ENCODE results near the gene NCOA1. TPM values are rescaled to one million over a fixed set of nuclear protein-coding genes. Genes with fewer than 3 reads are reported as not detected.
"Not testable (repeated sequence)": the region's sequence is repeated elsewhere in the genome, so short reads cannot be mapped to it uniquely, and the experiment has no call there.

NCOA1 gene
- polyA plus RNA-seq, 1 donor from 2014 or later: 23.0 TPM

DNA sequence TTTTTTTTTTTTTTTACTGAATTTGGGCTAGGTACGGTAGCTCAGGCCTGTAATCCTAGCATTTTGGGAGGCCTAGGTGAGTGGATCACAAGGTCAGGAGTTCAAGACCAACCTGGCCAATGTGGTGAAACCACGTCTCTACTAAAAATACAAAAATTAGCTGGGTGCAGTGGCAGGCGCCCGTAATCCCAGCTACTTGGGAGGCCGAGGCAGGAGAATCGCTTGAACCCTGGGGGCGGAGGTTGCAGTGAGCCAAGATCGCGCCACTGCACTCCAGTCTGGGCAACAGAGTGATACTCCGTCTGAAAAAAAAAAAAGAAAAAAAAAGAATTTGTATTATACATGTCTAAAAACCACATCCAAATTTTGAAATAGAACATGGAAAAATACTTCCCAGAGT is 78.5 kb downstream of the NCOA1 start:
- not testable (repeated sequence) for H3K27me3 ChIP-seq (ENCODE audit: insufficient read depth, low read depth, low read length); H3K4me2 ChIP-seq (ENCODE audit: low read length); H3K9me3 ChIP-seq (ENCODE audit: low read length); H3F3A ChIP-seq (ENCODE audit: insufficient read depth, low read length, poor library complexity, severe bottlenecking); H3K9ac ChIP-seq (ENCODE audit: low read length); H4K20me1 ChIP-seq (ENCODE audit: insufficient read depth); H3K9me2 ChIP-seq (ENCODE audit: insufficient read depth, low read length); H2AFZ ChIP-seq (ENCODE audit: low read depth, low read length); H3K4me3 ChIP-seq (ENCODE audit: low read length); H3K79me2 ChIP-seq (replicated peaks; ENCODE audit: insufficient read depth, low read length); H3K27ac ChIP-seq (ENCODE audit: low read length)
- peaks cover 16% of the 10 kb centered on the region for H3K36me3 ChIP-seq (ENCODE audit: insufficient read depth, low read length)

DNA sequence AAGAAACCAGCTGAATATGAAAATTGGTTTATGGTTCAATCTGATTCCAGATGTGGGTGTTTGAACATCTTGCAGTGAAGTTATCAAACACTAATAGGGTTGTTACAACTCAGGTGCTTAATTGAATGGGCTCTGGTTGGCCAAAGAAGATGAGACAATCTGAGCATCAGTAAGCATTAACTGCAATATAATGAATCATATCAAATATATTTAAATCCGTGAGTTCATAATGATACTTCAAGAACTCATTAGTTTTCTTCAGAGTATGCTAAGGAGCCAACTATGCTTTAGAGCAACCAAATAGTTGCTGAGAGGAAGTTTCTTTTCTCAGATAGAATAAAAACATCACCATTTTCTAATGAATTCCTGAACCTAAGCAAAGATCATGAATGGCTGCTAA is 79.2 kb downstream of the NCOA1 start:
- Histone ChIP-seq H3K79me2 (replicated peaks; ENCODE audit: insufficient read depth, low read length) (no peaks in the 10 kb centered on the region), H3F3A (ENCODE audit: insufficient read depth, low read length, poor library complexity, severe bottlenecking) (no peaks in the 10 kb centered on the region), H3K27me3 (ENCODE audit: insufficient read depth, low read depth, low read length) (no peaks in the 10 kb centered on the region), H2AFZ (ENCODE audit: low read depth, low read length) (no peak overlapping the region), H3K27ac (ENCODE audit: low read length) (no peak overlapping the region), H3K9me3 (ENCODE audit: low read length) (no peaks in the 10 kb centered on the region), H4K20me1 (ENCODE audit: insufficient read depth) (no peaks in the 10 kb centered on the region), H3K4me2 (ENCODE audit: low read length) (no peak overlapping the region), H3K9me2 (ENCODE audit: insufficient read depth, low read length) (no peaks in the 10 kb centered on the region), H3K4me3 (ENCODE audit: low read length) (no peak overlapping the region), H3K36me3 (ENCODE audit: insufficient read depth, low read length) (peaks cover 16% of the 10 kb centered on the region), H3K9ac (ENCODE audit: low read length) (no peak overlapping the region)
- TF ChIP-seq, protein P1, sequence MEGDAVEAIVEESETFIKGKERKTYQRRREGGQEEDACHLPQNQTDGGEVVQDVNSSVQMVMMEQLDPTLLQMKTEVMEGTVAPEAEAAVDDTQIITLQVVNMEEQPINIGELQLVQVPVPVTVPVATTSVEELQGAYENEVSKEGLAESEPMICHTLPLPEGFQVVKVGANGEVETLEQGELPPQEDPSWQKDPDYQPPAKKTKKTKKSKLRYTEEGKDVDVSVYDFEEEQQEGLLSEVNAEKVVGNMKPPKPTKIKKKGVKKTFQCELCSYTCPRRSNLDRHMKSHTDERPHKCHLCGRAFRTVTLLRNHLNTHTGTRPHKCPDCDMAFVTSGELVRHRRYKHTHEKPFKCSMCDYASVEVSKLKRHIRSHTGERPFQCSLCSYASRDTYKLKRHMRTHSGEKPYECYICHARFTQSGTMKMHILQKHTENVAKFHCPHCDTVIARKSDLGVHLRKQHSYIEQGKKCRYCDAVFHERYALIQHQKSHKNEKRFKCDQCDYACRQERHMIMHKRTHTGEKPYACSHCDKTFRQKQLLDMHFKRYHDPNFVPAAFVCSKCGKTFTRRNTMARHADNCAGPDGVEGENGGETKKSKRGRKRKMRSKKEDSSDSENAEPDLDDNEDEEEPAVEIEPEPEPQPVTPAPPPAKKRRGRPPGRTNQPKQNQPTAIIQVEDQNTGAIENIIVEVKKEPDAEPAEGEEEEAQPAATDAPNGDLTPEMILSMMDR (IDR thresholded peaks at IDR 0.05; ENCODE audit: poor library complexity, severe bottlenecking): no peak
- TF ChIP-seq EP300 (conservative IDR thresholded peaks at IDR 0.05; ENCODE audit: poor library complexity, severe bottlenecking): no peak
- TF ChIP-seq, protein P2, sequence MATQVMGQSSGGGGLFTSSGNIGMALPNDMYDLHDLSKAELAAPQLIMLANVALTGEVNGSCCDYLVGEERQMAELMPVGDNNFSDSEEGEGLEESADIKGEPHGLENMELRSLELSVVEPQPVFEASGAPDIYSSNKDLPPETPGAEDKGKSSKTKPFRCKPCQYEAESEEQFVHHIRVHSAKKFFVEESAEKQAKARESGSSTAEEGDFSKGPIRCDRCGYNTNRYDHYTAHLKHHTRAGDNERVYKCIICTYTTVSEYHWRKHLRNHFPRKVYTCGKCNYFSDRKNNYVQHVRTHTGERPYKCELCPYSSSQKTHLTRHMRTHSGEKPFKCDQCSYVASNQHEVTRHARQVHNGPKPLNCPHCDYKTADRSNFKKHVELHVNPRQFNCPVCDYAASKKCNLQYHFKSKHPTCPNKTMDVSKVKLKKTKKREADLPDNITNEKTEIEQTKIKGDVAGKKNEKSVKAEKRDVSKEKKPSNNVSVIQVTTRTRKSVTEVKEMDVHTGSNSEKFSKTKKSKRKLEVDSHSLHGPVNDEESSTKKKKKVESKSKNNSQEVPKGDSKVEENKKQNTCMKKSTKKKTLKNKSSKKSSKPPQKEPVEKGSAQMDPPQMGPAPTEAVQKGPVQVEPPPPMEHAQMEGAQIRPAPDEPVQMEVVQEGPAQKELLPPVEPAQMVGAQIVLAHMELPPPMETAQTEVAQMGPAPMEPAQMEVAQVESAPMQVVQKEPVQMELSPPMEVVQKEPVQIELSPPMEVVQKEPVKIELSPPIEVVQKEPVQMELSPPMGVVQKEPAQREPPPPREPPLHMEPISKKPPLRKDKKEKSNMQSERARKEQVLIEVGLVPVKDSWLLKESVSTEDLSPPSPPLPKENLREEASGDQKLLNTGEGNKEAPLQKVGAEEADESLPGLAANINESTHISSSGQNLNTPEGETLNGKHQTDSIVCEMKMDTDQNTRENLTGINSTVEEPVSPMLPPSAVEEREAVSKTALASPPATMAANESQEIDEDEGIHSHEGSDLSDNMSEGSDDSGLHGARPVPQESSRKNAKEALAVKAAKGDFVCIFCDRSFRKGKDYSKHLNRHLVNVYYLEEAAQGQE (IDR thresholded peaks at IDR 0.05; ENCODE audit: borderline replicate concordance): no peak
- TF ChIP-seq TAF1 (IDR thresholded peaks at IDR 0.05; ENCODE audit: low read depth): no peak
- TF ChIP-seq SMC3 (conservative IDR thresholded peaks at IDR 0.05; ENCODE audit: poor library complexity): no peak
- TF ChIP-seq POLR2AphosphoS5 (IDR thresholded peaks at IDR 0.05): no peak
- TF ChIP-seq EZH2 (IDR thresholded peaks at IDR 0.05; ENCODE audit: borderline replicate concordance, insufficient read depth, low read length, poor library complexity, severe bottlenecking): no peak
- no peak for TF ChIP-seq RAD21 (conservative IDR thresholded peaks at IDR 0.05)
- no peak for TF ChIP-seq MXI1 (conservative IDR thresholded peaks at IDR 0.05; ENCODE audit: poor library complexity, severe bottlenecking)

DNA sequence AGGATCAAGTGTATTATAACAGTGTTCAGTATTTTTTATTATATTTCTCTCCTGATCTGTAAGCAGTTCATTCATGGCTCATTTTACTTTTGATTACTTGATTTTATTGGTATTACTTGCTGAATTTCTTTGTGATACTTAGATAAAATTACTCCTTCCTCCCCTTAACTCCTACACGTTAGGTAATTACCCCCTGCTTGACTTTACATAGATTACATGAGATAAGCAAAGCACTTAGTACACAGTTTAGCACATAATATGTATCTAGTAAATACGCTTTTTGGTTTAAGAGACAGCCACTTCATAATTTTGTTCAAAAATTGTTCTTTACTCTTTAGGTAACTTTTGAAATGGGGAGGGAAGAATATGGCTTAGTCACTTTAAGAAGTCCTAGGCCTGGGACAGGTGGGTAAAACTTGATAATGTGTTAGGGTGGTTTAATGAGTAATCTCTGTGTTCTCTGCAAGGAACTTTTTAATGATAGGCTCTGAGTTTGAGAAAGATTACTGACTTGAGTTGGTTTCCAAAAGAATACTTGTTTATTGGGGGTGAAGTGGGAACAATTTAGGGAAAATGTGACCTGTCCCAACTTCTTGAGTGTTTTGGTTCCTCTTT is 80.9 kb downstream of the NCOA1 start:
- H3K9me3 ChIP-seq (ENCODE audit: low read length): no peaks in the 10 kb centered on the region
- no peaks in the 10 kb centered on the region for H4K20me1 ChIP-seq (ENCODE audit: insufficient read depth)
- peaks cover 5% of the 10 kb centered on the region for H3K36me3 ChIP-seq (ENCODE audit: insufficient read depth, low read length)
- H3K9me2 ChIP-seq (ENCODE audit: insufficient read depth, low read length): no peaks in the 10 kb centered on the region
- no peaks in the 10 kb centered on the region for H3K79me2 ChIP-seq (replicated peaks; ENCODE audit: insufficient read depth, low read length)
- H3F3A ChIP-seq (ENCODE audit: insufficient read depth, low read length, poor library complexity, severe bottlenecking): no peaks in the 10 kb centered on the region
- H3K4me3 ChIP-seq (ENCODE audit: low read length): no peak overlapping the region
- H3K27ac ChIP-seq (ENCODE audit: low read length): no peak overlapping the region
- H3K9ac ChIP-seq (ENCODE audit: low read length): no peak overlapping the region
- no peaks in the 10 kb centered on the region for H3K27me3 ChIP-seq (ENCODE audit: insufficient read depth, low read depth, low read length)
- no peak for TF ChIP-seq SMC3 (conservative IDR thresholded peaks at IDR 0.05; ENCODE audit: poor library complexity)
- TF ChIP-seq EP300 (conservative IDR thresholded peaks at IDR 0.05; ENCODE audit: poor library complexity, severe bottlenecking): no peak
- TF ChIP-seq MXI1 (conservative IDR thresholded peaks at IDR 0.05; ENCODE audit: poor library complexity, severe bottlenecking): no peak
- TF ChIP-seq RAD21 (conservative IDR thresholded peaks at IDR 0.05): no peak
- no peak for TF ChIP-seq POLR2AphosphoS5 (IDR thresholded peaks at IDR 0.05)
- TF ChIP-seq, protein P1 (IDR thresholded peaks at IDR 0.05; ENCODE audit: poor library complexity, severe bottlenecking): no peak
- TF ChIP-seq TAF1 (IDR thresholded peaks at IDR 0.05; ENCODE audit: low read depth): no peak
- TF ChIP-seq, protein P2 (IDR thresholded peaks at IDR 0.05; ENCODE audit: borderline replicate concordance): no peak
- TF ChIP-seq EZH2 (IDR thresholded peaks at IDR 0.05; ENCODE audit: borderline replicate concordance, insufficient read depth, low read length, poor library complexity, severe bottlenecking): no peak
- H2AFZ ChIP-seq (ENCODE audit: low read depth, low read length): no peak overlapping the region
- H3K4me2 ChIP-seq (ENCODE audit: low read length): no peak overlapping the region
